Thyroid gland (tissue), 4 donors: ENCODE measurements around the gene CMSS1. TPM values are rescaled to one million over a fixed set of nuclear protein-coding genes. Genes with fewer than 3 reads are reported as not detected.

Experiments
- DNase-seq, 2 donors: peaks; one replicate each; pipeline ENCODE4 v3.0.0-alpha.2; 2019
- H3K27ac ChIP-seq, 3 donors: fragments of 200-600 bp; sonication (generic); 1 replicate in 2 of 3; 2 replicates in 1 of 3; pipeline ENCODE4 v1.5.1; 2016 to 2019; ENCODE audit warnings: mild to moderate bottlenecking in 1 of 3, moderate library complexity in 1 of 3
- H3K27me3 ChIP-seq: fragments of 200-600 bp; sonication (generic); one replicate; pipeline ENCODE4 v1.5.1; 2019
- H3K36me3 ChIP-seq, 2 donors: fragments of 200-600 bp; sonication (generic); one replicate each; pipeline ENCODE4 v1.5.1; 2016 to 2019
- H3K4me1 ChIP-seq, 2 donors: fragments of 200-600 bp; sonication (generic); one replicate each; pipeline ENCODE4 v1.5.1; 2017 to 2019
- H3K4me3 ChIP-seq, 3 donors: fragments of 200-600 bp; sonication (generic); replicated peaks in 1 of 3; 1 replicate in 2 of 3; 2 replicates in 1 of 3; pipeline ENCODE4 v1.5.1; 2016; ENCODE audit warnings: mild to moderate bottlenecking in 1 of 3
- H3K9me3 ChIP-seq: fragments of 200-600 bp; sonication (generic); one replicate; pipeline ENCODE4 v1.5.1; 2017
- POLR2A ChIP-seq, 2 donors: fragments of 450-650 bp; IDR thresholded peaks; one replicate each; pipeline ENCODE4 v1.6.1; 2017; ENCODE audit warnings: antibody characterized with exemption in 2 of 2, mild to moderate bottlenecking in 2 of 2, moderate library complexity in 1 of 2
- WGBS, 2 donors: methylation state at CpG; one replicate each; pipeline ENCODE4 v1.1.5; 2017; 5-methylcytosine and 5-hydroxymethylcytosine counted together
- intact Hi-C: fragments of 100-400 bp; cut with DNase I; formaldehyde crosslinking; loops from one replicate; pipeline ENCODE4 v1.15.1; 2023
- total RNA-seq, 4 donors: library from RNA; depleted of rRNA; stranded (reverse); fragments of >200 nt; gene quantifications; one replicate each; pipeline ENCODE4 v1.2.3, GENCODE V29; 2016
- TF ChIP-seq, protein P1 (sequence below), 6 experiments: fragments of 200-600 bp in 3 of 6; fragments of 450-650 bp in 3 of 6; sonication (generic) in 3 of 6; IDR thresholded peaks; one replicate each; pipeline ENCODE4 v1.5.1; 2016 to 2019; ENCODE audit warnings: antibody characterized with exemption in 6 of 6, mild to moderate bottlenecking in 2 of 6, inconsistent platforms in 1 of 6, moderate library complexity in 1 of 6

Gene CMSS1
- total RNA-seq, 4 donors from 2014 or later = 7.7 to 15.0 (median 12.9) TPM

DNA sequence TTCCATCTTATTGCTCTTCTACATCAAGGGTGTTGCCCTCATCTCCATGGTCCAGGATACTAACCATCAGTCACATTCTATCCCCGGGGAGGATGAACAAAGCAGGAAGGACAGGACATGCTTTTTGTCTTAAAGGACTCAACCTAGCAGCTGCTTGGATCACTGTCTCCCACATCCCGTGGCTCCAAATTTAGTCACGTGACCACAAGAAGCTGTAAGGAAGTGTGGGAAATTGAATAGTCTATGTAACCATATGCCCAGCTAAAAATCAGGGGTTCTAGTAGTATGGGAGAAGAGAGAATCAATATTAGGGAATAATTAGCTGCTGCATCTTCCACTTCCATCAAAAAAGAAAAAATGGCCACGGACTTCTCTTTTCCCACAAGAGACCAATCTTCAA lies 18.2 kb upstream of the CMSS1 start:
- no peaks in the 10 kb centered on the region for H3K9me3 ChIP-seq
- no peak for DNase-seq
- WGBS, 2 donors = 86 to 90% methylated on average over 4 of the region's 4 CpGs
- intact Hi-C loops = no loop called here
- no peaks in the 10 kb centered on the region for H3K27me3 ChIP-seq
- no peak for TF ChIP-seq POLR2A (IDR thresholded peaks at IDR 0.05)
- TF ChIP-seq, protein P1, sequence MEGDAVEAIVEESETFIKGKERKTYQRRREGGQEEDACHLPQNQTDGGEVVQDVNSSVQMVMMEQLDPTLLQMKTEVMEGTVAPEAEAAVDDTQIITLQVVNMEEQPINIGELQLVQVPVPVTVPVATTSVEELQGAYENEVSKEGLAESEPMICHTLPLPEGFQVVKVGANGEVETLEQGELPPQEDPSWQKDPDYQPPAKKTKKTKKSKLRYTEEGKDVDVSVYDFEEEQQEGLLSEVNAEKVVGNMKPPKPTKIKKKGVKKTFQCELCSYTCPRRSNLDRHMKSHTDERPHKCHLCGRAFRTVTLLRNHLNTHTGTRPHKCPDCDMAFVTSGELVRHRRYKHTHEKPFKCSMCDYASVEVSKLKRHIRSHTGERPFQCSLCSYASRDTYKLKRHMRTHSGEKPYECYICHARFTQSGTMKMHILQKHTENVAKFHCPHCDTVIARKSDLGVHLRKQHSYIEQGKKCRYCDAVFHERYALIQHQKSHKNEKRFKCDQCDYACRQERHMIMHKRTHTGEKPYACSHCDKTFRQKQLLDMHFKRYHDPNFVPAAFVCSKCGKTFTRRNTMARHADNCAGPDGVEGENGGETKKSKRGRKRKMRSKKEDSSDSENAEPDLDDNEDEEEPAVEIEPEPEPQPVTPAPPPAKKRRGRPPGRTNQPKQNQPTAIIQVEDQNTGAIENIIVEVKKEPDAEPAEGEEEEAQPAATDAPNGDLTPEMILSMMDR (IDR thresholded peaks at IDR 0.05) = no peak
- H3K4me3 ChIP-seq = no peak overlapping the region
- H3K4me1 ChIP-seq = no peaks in the 10 kb centered on the region
- no peak overlapping the region for H3K27ac ChIP-seq
- peaks cover 0 to 3% of the 10 kb centered on the region in 2 donors for H3K36me3 ChIP-seq

- TF ChIP-seq POLR2A (IDR thresholded peaks at IDR 0.05) = no peak
- TF ChIP-seq, protein P1 (IDR thresholded peaks at IDR 0.05) = no peak
- 79 to 95% methylated on average over 1 of the region's 1 CpG for WGBS, 2 donors
- DNase-seq = no peak
- no peaks in the 10 kb centered on the region for H3K36me3 ChIP-seq
- intact Hi-C loops = no loop called here
- H3K4me1 ChIP-seq = no peaks in the 10 kb centered on the region
- no peak overlapping the region for H3K27ac ChIP-seq
- no peak overlapping the region for H3K4me3 ChIP-seq
- no peaks in the 10 kb centered on the region for H3K27me3 ChIP-seq
- H3K9me3 ChIP-seq = no peaks in the 10 kb centered on the region
Observed at GRCh38 chr3:99803297-99803696, 14.4 kb upstream of the CMSS1 start.

DNA sequence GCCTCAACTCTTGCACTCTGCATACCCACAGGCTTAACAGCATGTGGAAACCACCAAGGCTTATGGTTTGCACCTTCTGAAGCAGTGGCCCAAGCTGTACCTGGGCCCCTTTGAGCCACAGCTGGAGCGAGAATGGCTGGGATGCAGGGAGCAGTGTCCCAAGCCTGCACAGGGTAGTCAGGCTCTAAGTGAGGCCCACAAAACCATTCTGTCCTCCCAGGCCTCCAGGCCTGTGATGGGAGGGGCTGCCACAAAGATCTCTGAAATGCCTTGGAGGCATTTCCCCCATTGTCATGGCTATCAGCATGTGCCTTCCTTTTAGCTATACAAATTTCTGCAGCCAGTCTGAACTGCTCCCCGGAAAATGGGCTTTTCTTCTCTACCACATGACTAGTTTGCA lies 12.5 kb upstream of the CMSS1 start:
- Histone ChIP-seq H3K4me3 (no peak overlapping the region), H3K4me1 (no peaks in the 10 kb centered on the region), H3K27ac (no peak overlapping the region), H3K27me3 (no peaks in the 10 kb centered on the region), H3K36me3 (no peaks in the 10 kb centered on the region), H3K9me3 (no peaks in the 10 kb centered on the region)
- WGBS, 2 donors = 95 to 100% methylated on average over 2 of the region's 2 CpGs
- TF ChIP-seq POLR2A (IDR thresholded peaks at IDR 0.05) = no peak
- DNase-seq = no peak
- intact Hi-C loops = no loop called here

DNA sequence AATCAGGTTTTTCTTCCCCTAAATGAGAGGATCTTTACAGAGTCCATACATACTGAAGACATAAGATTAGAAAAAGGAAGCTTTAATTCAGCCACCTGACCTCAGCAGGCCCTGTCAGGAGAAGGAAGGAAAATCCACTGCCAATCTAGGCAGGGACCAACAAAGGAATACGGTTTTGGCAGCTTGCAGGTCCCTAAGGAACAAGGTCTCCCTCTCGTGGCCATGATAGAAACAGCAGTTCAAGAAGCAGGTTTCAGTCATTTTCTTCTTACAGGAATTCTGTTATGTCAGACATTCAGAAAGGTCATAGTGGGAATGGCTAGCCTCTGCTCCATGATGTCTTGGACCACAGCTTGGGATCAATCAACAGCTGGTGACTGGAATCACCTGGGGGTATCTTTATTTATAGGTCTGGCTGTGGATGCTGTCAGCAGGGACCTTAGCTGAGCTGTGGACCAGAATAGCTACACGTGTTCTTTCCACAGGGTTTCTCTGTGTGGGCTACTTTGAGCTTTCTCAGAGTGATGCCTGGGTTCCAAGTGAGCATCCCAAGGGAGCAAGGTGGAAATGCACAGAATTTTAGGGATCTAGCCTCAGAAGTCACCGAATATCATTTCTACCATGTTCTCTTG lies 9.4 kb upstream of the CMSS1 start:
- H3K36me3 ChIP-seq = no peaks in the 10 kb centered on the region
- no peak overlapping the region for H3K27ac ChIP-seq
- DNase-seq = peak; percentile 44 to 47
- 49 to 52% methylated on average over 4 of the region's 4 CpGs for WGBS, 2 donors
- no peaks in the 10 kb centered on the region for H3K9me3 ChIP-seq
- H3K4me3 ChIP-seq = no peak overlapping the region
- no peaks in the 10 kb centered on the region for H3K4me1 ChIP-seq
- no peaks in the 10 kb centered on the region for H3K27me3 ChIP-seq
- no peak for TF ChIP-seq POLR2A (IDR thresholded peaks at IDR 0.05)
- TF ChIP-seq, protein P1 (IDR thresholded peaks at IDR 0.05) = peak; percentile 63 to 85 (median 68)
- intact Hi-C loops = no loop called here

DNA sequence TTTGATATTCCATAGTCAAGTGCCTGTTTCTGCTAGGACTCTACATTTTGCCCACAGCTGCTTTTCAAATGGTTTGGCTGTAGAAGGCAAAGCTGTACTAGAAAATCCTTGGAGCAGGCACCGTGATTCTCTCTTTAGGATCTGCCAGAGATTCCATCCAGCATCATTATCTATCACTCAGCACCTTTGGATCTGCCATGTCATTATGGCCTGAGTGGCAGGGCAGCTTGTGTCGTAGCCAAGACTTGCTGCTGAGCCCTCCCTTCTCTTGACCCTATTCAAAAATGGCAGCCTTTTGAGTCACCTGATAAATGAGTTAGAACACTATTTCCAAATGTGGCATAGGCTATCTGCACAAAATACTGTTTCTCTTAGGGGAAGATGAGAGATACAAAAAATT lies 8.1 kb upstream of the CMSS1 start:
- WGBS, 2 donors = 82 to 95% methylated on average over 1 to 2 of the region's 2 CpGs

More for the DNA sequence above, 8.1 kb upstream of the CMSS1 start:
- no peak for DNase-seq
- H3K36me3 ChIP-seq = no peaks in the 10 kb centered on the region
- H3K27ac ChIP-seq = no peak overlapping the region
- H3K27me3 ChIP-seq = no peaks in the 10 kb centered on the region
- intact Hi-C loops = no loop called here
- TF ChIP-seq, protein P1 (IDR thresholded peaks at IDR 0.05) = no peak
- TF ChIP-seq POLR2A (IDR thresholded peaks at IDR 0.05) = no peak
- H3K4me3 ChIP-seq = no peak overlapping the region
- H3K4me1 ChIP-seq = no peaks in the 10 kb centered on the region
- H3K9me3 ChIP-seq = no peaks in the 10 kb centered on the region
